Measurements from ENCODE around the gene SCRN2. TPM values are rescaled to one million over a fixed set of nuclear protein-coding genes. Genes with fewer than 3 reads are reported as not detected.

Gene SCRN2
- total and polyA plus RNA-seq, 7 donors, result 22.5 to 44.6 (median 28.8) TPM

- intact Hi-C loops (cut with DNase I), result no loop called here
- H3K9me3 ChIP-seq, result no peaks in the 10 kb centered on the region
- H3K36me3 ChIP-seq, result peaks cover 0 to 67% (median 18%) of the 10 kb centered on the region in 4 donors
- no peak overlapping the region for H3K4me3 ChIP-seq
- no peaks in the 10 kb centered on the region for H3K27me3 ChIP-seq
- peaks cover 0 to 10% (median 10%) of the 10 kb centered on the region in 4 donors for H3K4me1 ChIP-seq
- DNase-seq, result no peak
- no peak overlapping the region for H3K27ac ChIP-seq
- TF ChIP-seq POLR2A (IDR thresholded peaks at IDR 0.05) (no peak), EP300 (IDR thresholded peaks at IDR 0.05) (no peak), POLR2AphosphoS5 (IDR thresholded peaks at IDR 0.05) (no peak)
- TF ChIP-seq, protein P1, sequence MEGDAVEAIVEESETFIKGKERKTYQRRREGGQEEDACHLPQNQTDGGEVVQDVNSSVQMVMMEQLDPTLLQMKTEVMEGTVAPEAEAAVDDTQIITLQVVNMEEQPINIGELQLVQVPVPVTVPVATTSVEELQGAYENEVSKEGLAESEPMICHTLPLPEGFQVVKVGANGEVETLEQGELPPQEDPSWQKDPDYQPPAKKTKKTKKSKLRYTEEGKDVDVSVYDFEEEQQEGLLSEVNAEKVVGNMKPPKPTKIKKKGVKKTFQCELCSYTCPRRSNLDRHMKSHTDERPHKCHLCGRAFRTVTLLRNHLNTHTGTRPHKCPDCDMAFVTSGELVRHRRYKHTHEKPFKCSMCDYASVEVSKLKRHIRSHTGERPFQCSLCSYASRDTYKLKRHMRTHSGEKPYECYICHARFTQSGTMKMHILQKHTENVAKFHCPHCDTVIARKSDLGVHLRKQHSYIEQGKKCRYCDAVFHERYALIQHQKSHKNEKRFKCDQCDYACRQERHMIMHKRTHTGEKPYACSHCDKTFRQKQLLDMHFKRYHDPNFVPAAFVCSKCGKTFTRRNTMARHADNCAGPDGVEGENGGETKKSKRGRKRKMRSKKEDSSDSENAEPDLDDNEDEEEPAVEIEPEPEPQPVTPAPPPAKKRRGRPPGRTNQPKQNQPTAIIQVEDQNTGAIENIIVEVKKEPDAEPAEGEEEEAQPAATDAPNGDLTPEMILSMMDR (IDR thresholded peaks at IDR 0.05), result no peak
- 96% methylated on average over 21 of the region's 21 CpGs for WGBS, 2 donors
Observed at GRCh38 chr17:47816111-47816735, 24.9 kb downstream of the SCRN2 start.

GRCh38 chr17:47815106-47815918 lies 25.8 kb downstream of the SCRN2 start:
- Histone ChIP-seq H3K4me1 (peaks cover 0 to 4% (median 1%) of the 10 kb centered on the region in 4 donors), H3K9me3 (no peaks in the 10 kb centered on the region), H3K36me3 (peaks cover 0 to 67% (median 18%) of the 10 kb centered on the region in 4 donors), H3K27ac (no peak overlapping the region), H3K4me3 (no peak overlapping the region), H3K27me3 (no peaks in the 10 kb centered on the region)
- no peak for DNase-seq
- intact Hi-C loops (cut with DNase I), result no loop called here
- WGBS, 2 donors, result 95 to 96% methylated on average over 21 of the region's 21 CpGs
- TF ChIP-seq, protein P1 (IDR thresholded peaks at IDR 0.05), result no peak
- TF ChIP-seq POLR2AphosphoS5 (IDR thresholded peaks at IDR 0.05) (no peak), EP300 (IDR thresholded peaks at IDR 0.05) (no peak), POLR2A (IDR thresholded peaks at IDR 0.05) (no peak)

DNA sequence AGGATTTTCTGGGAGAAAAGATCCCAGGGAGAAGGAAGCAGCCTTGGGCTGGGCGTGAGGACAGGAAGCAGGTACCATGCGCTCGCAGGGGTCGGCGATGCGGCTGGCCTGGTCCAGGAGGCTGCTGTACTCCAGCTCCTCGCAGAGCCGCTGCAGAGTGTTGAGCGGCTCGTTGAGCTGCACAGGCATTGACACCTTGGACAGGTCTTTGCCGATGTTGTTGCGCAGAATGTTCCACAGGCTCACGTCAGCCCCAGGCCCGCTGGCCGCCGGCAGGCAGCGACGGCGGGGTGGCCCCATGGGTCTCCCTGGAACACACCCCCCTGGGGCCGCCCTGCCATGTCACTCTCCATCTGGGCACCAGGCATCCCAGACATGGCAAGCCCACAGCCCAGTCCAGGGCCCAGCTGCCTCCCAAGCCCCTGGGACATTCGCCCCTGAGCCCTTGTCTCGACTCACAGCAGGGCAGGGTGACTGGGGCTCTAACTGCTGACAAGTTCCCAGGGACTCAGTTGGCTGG lies 27.5 kb downstream of the SCRN2 start:
- H3K27ac ChIP-seq, result no peak overlapping the region
- intact Hi-C loops (cut with DNase I), result no loop called here
- TF ChIP-seq EP300 (IDR thresholded peaks at IDR 0.05) (no peak), POLR2AphosphoS5 (IDR thresholded peaks at IDR 0.05) (no peak), POLR2A (IDR thresholded peaks at IDR 0.05) (no peak)
- TF ChIP-seq, protein P1 (IDR thresholded peaks at IDR 0.05), result no peak
- peak; percentile 59 for DNase-seq
- no peaks in the 10 kb centered on the region for H3K27me3 ChIP-seq
- H3K36me3 ChIP-seq, result peaks cover 0 to 72% (median 21%) of the 10 kb centered on the region in 4 donors
- WGBS, 2 donors, result 96 to 97% methylated on average over 22 of the region's 22 CpGs
- H3K4me1 ChIP-seq, result peaks cover 0 to 9% (median 0%) of the 10 kb centered on the region in 4 donors
- H3K4me3 ChIP-seq, result no peak overlapping the region
- no peaks in the 10 kb centered on the region for H3K9me3 ChIP-seq

DNA sequence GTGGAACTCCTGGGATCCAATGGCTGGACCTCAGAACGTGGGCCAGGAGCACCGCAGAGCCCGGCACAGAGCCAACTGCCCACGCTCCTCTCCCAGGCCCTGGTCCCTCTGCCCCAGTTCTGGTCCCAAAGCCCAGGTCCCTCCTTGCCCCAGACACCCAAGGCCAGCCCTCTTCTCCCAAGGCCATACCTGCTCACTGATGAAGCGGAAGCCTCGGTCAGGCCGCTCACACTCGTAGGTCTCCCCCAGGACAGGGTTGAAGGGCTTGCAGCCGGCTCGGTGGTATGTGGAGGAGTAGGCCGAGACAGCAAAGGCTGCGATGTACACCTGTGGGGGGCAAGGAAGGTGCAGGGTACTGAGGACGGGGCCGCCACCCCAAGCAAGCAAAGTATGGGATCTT lies 28.0 kb downstream of the SCRN2 start:
- H3K27ac ChIP-seq, result no peak overlapping the region
- TF ChIP-seq POLR2AphosphoS5 (IDR thresholded peaks at IDR 0.05) (no peak), POLR2A (IDR thresholded peaks at IDR 0.05) (no peak), EP300 (IDR thresholded peaks at IDR 0.05) (no peak)
- TF ChIP-seq, protein P1 (IDR thresholded peaks at IDR 0.05), result no peak
- H3K4me1 ChIP-seq, result peaks cover 0 to 9% (median 0%) of the 10 kb centered on the region in 4 donors
- no peaks in the 10 kb centered on the region for H3K9me3 ChIP-seq
- 93 to 96% methylated on average over 14 of the region's 14 CpGs for WGBS, 2 donors
- peak; percentile 45 for DNase-seq
- no peaks in the 10 kb centered on the region for H3K27me3 ChIP-seq
- H3K4me3 ChIP-seq, result no peak overlapping the region
- peaks cover 0 to 72% (median 19%) of the 10 kb centered on the region in 4 donors for H3K36me3 ChIP-seq
- intact Hi-C loops (cut with DNase I), result no loop called here

Measured in sigmoid colon (tissue), 7 donors.